ENCODE data around the gene SLC18B1.

- TF ChIP-seq ZNF232 (CRISPR knock-in tag; IDR thresholded peaks at IDR 0.05) (no peak), ZNF532 (CRISPR knock-in tag; IDR thresholded peaks at IDR 0.05; ENCODE audit: borderline replicate concordance) (no peak), MAX (CRISPR knock-in tag; IDR thresholded peaks at IDR 0.05) (no peak), FOXP4 (CRISPR knock-in tag; IDR thresholded peaks at IDR 0.05) (no peak), CTCF (IDR thresholded peaks at IDR 0.05) (no peak), ZBTB43 (CRISPR knock-in tag; IDR thresholded peaks at IDR 0.05) (no peak), ELF4 (CRISPR knock-in tag; IDR thresholded peaks at IDR 0.05; ENCODE audit: low read depth) (no peak), TEAD4 (CRISPR knock-in tag; IDR thresholded peaks at IDR 0.05) (no peak), NR3C1 (CRISPR knock-in tag; conservative IDR thresholded peaks at IDR 0.05; ENCODE audit: low read depth) (no peak), ZNF263 (CRISPR knock-in tag; IDR thresholded peaks at IDR 0.05; ENCODE audit: low read depth) (no peak)
These were observed 47.1 kb downstream of the SLC18B1 start for GRCh38 chr6:132751306-132751705.
